Epithelial cell of esophagus (primary cell): ENCODE results near the gene RNF208.

Experiments used
- DNase-seq: peaks from one replicate; pipeline ENCODE4 v3.0.0; 2010; ENCODE audit warnings: low read depth
- H3K4me3 ChIP-seq: 2 replicates; pipeline ENCODE4 v1.5.1; 2011; ENCODE audit warnings: mild to moderate bottlenecking, low read length, control low read depth
- CTCF ChIP-seq: IDR thresholded peaks from 2 replicates; pipeline ENCODE4 v1.5.1; 2011; ENCODE audit warnings: low read depth, mild to moderate bottlenecking, low read length, control low read depth, inconsistent platforms; ENCODE audit not compliant: insufficient read depth; ENCODE audit errors: missing control alignments

RNF208 gene

GRCh38 chr9:137266585-137267453 lies 44.8 kb upstream of the RNF208 start:
- no peak for DNase-seq
- no peak overlapping the region for H3K4me3 ChIP-seq

GRCh38 chr9:137266162-137266527 lies 44.1 kb upstream of the RNF208 start:
- TF ChIP-seq CTCF = no peak
- H3K4me3 ChIP-seq = no peak overlapping the region
- DNase-seq = no peak

More at GRCh38 chr9:137266585-137267453, 44.8 kb upstream of the RNF208 start:
- TF ChIP-seq CTCF = no peak

- TF ChIP-seq CTCF = no peak
- DNase-seq = no peak
- no peak overlapping the region for H3K4me3 ChIP-seq
These were observed 43.6 kb upstream of the RNF208 start for GRCh38 chr9:137265496-137266161.

GRCh38 chr9:137264067-137264466 lies 42.0 kb upstream of the RNF208 start:
- DNase-seq = no peak
- H3K4me3 ChIP-seq = no peak overlapping the region
- no peak for TF ChIP-seq CTCF

GRCh38 chr9:137263506-137263905 lies 41.5 kb upstream of the RNF208 start:
- H3K4me3 ChIP-seq = no peak overlapping the region
- no peak for DNase-seq
- no peak for TF ChIP-seq CTCF

GRCh38 chr9:137262909-137263285 lies 40.9 kb upstream of the RNF208 start:
- H3K4me3 ChIP-seq = no peak overlapping the region
- no peak for TF ChIP-seq CTCF
- DNase-seq = no peak
